Upper lobe of right lung (tissue), 1 donor: ENCODE data around the gene SEC23B. TPM values are rescaled to one million over a fixed set of nuclear protein-coding genes. Genes with fewer than 3 reads are reported as not detected.

ENCODE experiments used
- ATAC-seq: fragments of 200-7000 bp; cut with Tn5 transposase; one replicate; pipeline ENCODE4 v1.9.1; 2020; ENCODE audit warnings: mild to moderate bottlenecking, moderate library complexity
- DNase-seq: peaks from one replicate; pipeline ENCODE4 v3.0.0-alpha.2; 2020
- H3K27ac ChIP-seq: fragments of 200-600 bp; one replicate; pipeline ENCODE4 v1.8.0; 2022
- H3K27me3 ChIP-seq: fragments of 200-600 bp; one replicate; pipeline ENCODE4 v1.8.0; 2022; ENCODE audit warnings: mild to moderate bottlenecking
- H3K36me3 ChIP-seq: fragments of 200-600 bp; one replicate; pipeline ENCODE4 v1.8.0; 2022
- H3K4me1 ChIP-seq: fragments of 200-600 bp; one replicate; pipeline ENCODE4 v1.8.0; 2022
- H3K4me3 ChIP-seq: fragments of 200-600 bp; one replicate; pipeline ENCODE4 v1.8.0; 2022; ENCODE audit warnings: mild to moderate bottlenecking
- H3K9me3 ChIP-seq: fragments of 200-600 bp; one replicate; pipeline ENCODE4 v1.8.0; 2022
- CTCF ChIP-seq: fragments of 200-600 bp; IDR thresholded peaks from one replicate; pipeline ENCODE4 v1.8.0; 2022; ENCODE audit warnings: antibody characterized with exemption
- intact Hi-C: fragments of 100-400 bp; cut with DNase I; formaldehyde crosslinking; loops from one replicate; pipeline ENCODE4 v1.11.0; 2022
- long read RNA-seq: library from polyadenylated mRNA; unstranded; transcript quantifications from one replicate; pipeline ENCODE4 v2.0.0, GENCODE V29; 2021
- total RNA-seq: library from RNA; stranded (reverse); fragmentation: NEBNext Ultra II Directional; extraction: Animal tissue kit (Norgen Biotek cat#: 25700); gene quantifications from one replicate; pipeline ENCODE4 v1.2.1, GENCODE V29; 2021
- donor health status: DM: no; HTN: yes; CAD: no; lungs with severe emphysema.

The SEC23B gene
- 62.9 TPM for total RNA-seq
- long read RNA-seq, transcript SEC23B-202 (20 exons, 3,464 nt) = minor isoform, 44 of 135 reads
- long read RNA-seq, transcript SEC23B-204 (20 exons, 3,484 nt) = major isoform, 59 of 135 reads
- long read RNA-seq, partial matches to known transcripts = 16 of 135 reads
- long read RNA-seq, other reads (novel, unspliced or antisense) = 16 of 135 reads

DNA sequence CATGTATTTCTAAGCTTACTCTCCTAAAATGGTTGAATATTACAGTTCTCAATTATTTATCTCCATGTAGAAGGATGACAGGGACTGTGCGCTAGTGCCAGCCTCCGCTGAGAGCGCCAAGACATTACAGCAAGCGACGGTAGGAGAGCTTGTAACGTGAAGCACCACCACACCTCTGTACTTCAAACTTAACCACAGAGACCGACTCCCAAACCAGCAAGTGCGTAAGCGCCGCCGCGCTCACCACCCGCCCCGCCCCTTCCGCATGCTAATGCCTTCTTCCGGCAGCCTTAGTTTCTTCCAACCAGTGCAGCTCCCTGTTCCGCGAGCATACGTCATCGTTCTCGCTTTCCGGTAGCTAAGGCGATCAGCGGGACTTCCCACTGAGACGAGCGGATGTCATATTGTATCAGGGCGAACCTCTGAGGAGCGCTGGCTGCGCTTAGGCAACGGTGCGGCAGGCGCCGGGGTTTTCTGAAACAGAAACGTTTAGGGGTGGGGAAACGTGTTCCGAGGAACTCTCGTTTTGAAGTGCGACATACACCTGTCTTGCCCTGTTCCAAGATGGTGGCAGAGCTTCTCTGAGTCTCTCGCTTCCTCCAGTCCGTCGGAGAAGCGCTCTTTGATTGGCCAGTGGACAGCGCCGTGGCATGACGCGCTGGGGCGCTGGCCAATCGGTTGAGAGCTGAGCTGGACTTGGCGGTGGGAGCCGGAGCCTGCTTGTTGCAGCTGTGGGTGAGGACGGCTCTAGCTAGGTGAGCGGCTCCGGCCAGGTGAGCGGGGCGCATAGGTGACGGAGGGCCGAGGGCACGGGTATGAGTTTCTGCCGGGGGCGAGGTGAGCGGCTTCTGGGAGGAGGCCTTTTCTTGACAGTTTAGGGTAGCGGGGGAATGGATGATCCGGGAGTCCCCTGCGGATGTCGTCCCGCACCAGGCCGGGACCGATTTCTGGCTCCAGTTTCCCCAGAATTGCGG, at the start of gene SEC23B:
TSS of gene SEC23B (plus strand) at position 723 of the 974 bp plus-strand sequence. CDS start 2,896 bp downstream, outside the sequence.
- H3K9me3 ChIP-seq = no peaks in the 10 kb centered on the region
- H3K4me3 ChIP-seq = peak within 1 kb of the TSS; percentile 92
- intact Hi-C loops = no loop called here
- H3K27ac ChIP-seq = peak within 1 kb of the TSS; percentile 96
- no peak for TF ChIP-seq CTCF
- H3K36me3 ChIP-seq = peaks cover 27% of the 10 kb centered on the region
- peak; percentile 99 for DNase-seq
- ATAC-seq = peak; percentile 98
- H3K27me3 ChIP-seq = no peaks in the 10 kb centered on the region
- peaks cover 14% of the 10 kb centered on the region for H3K4me1 ChIP-seq

GRCh38 chr20:18465536-18466200, 42.1 kb upstream of the SEC23B start:
- Histone ChIP-seq H3K4me3 (no peak overlapping the region), H3K36me3 (peaks cover 11% of the 10 kb centered on the region), H3K27ac (no peak overlapping the region), H3K4me1 (peaks cover 16% of the 10 kb centered on the region), H3K9me3 (no peaks in the 10 kb centered on the region), H3K27me3 (no peaks in the 10 kb centered on the region)
- no peak for ATAC-seq
- no peak for DNase-seq
- intact Hi-C loops = no loop called here
- no peak for TF ChIP-seq CTCF

- Histone ChIP-seq H3K4me3 (peak overlapping the region; percentile 84), H3K27ac (peak overlapping the region; percentile 93), H3K9me3 (no peaks in the 10 kb centered on the region), H3K4me1 (peaks cover 16% of the 10 kb centered on the region), H3K27me3 (no peaks in the 10 kb centered on the region), H3K36me3 (peaks cover 11% of the 10 kb centered on the region)
- ATAC-seq = peak; percentile 62
- intact Hi-C loops = no loop called here
- no peak for TF ChIP-seq CTCF
- no peak for DNase-seq
These were observed 41.2 kb upstream of the SEC23B start for GRCh38 chr20:18466574-18466893.

DNA sequence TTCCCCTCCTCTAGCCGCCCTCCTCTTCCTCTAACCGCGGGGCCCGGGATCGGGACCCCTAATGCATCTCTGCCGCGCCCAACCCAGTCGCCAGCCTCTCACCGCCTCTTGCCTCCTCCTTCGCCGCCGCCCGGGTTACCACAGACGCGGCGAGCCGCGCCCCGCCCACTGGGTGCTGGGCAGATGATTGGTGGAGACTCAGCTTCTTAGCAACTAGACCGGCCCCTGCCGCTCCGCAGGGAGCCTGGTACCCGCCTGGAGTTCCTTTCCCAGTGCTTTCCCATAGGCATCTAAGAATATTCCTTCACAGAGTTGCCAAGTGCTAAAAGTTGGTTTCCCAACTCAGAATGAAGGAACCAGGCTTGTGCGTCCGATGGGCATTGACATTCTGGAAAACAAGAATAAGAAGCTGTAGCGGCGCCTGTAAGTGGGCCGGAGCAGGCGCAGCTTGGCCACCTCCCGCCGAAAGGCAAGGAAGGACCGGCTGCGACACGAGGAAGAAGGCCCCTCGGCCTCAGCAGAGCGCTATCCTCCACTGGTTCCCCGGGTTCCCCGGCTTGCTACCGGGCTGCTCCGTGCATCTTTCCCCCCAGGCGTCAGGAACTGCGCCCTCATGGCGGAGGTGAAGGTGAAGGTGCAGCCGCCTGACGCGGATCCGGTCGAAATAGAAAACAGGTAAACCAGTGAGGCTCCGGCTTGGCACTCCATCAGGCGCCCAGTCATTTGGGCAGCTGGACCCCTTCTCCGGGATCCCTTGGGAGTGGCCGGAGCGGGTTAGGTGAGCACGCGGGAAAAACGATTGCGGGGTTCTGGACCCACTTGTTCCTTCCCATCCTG, 40.6 kb upstream of the SEC23B start, which contains the start of the genes DZANK1 and POLR3F:
TSS of gene DZANK1 (minus strand) at position 137 of the 837 bp plus-strand sequence. CDS start 1,672 bp downstream, outside the sequence.
TSS of gene POLR3F (plus strand) at position 497 of the 837 bp plus-strand sequence. CDS start at position 614, 117 bp downstream.
- intact Hi-C loops = no loop called here
- Histone ChIP-seq H3K4me3 (peak within 1 kb of the TSS; percentile 84), H3K4me1 (peaks cover 16% of the 10 kb centered on the region), H3K27me3 (no peaks in the 10 kb centered on the region), H3K9me3 (no peaks in the 10 kb centered on the region), H3K36me3 (peaks cover 11% of the 10 kb centered on the region), H3K27ac (peak within 1 kb of the TSS; percentile 93)
- DNase-seq (peak; percentile 98), ATAC-seq (peak; percentile 100)
- no peak for TF ChIP-seq CTCF

DNA sequence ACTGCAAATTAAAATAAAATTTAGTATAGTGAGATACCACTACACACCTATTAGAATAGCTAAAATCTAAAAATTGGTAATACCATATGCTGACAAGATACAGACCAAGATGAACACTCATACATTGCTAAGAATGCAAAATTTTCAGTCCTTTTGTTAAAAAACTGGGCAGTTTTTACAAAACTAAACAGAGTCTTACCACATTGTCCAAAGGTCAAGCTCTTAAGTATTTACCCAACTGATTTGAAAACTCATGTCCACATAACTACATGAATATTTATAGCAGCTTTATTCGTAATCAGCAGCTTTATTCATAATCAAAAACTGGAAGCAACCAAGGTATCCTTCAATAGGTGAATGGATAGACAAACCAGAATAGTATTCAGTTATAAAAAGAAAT, 30.5 kb upstream of the SEC23B start:
- Histone ChIP-seq H3K27ac (no peak overlapping the region), H3K4me3 (no peak overlapping the region), H3K36me3 (peaks cover 72% of the 10 kb centered on the region), H3K4me1 (no peaks in the 10 kb centered on the region), H3K9me3 (no peaks in the 10 kb centered on the region), H3K27me3 (no peaks in the 10 kb centered on the region)
- intact Hi-C loops = no loop called here
- no peak for TF ChIP-seq CTCF
- DNase-seq (no peak), ATAC-seq (no peak)
